Measurements from ENCODE around the gene NTMT1.
A peak's percentile ranks its signal among the peaks of the same experiment; 100 is the strongest.
"Not testable (repeated sequence)": the region's sequence is repeated elsewhere in the genome, so short reads cannot be mapped to it uniquely, and the experiment has no call there.

NTMT1 gene

DNA sequence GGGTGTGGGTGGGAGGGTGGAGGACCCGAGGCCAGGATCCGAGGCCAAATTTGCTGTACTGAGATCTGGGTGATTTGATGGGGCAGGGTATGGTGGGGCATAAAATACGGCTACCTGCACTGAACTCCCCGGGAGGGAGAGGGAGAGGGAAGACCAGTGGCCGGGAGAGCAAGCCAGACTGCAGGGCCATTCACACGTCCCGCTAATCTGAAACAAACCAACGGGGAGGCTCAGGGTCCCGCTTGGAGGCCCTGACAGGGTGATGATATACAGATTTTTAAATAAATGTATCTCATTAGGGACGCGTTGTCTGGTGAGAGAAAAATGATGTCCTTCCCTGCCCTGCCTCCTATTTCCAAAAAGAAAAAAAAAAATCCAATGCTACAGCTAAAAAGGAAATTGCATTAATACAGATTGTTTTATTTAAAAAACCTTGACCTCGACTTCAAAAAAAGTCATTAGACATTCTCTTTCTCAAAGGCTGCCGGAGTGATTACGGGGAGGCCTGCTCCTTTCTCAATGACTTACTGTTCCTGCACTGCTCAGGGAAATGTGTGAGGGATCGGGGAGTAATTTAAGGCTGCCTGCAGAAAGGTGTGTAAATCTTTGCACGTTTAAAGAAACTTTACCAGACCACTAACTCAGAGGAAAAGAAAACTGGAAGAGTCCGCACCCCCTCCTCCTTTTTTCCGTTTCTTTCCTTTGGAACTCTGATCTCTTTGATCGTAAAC is 28.0 kb downstream of the NTMT1 start:
- H3K4me3 Mint-ChIP-seq: no peak overlapping the region
- H3K36me3 Mint-ChIP-seq (ENCODE audit: low read depth): no peaks in the 10 kb centered on the region
- H3K27me3 Mint-ChIP-seq: peaks cover 34% of the 10 kb centered on the region
- peaks cover 9% of the 10 kb centered on the region for H3K4me1 Mint-ChIP-seq (ENCODE audit: low read depth)
- intact Hi-C loops (cut with micrococcal nuclease): no loop called here
- no peak overlapping the region for H3K27ac Mint-ChIP-seq
- H3K9me3 Mint-ChIP-seq: no peaks in the 10 kb centered on the region

DNA sequence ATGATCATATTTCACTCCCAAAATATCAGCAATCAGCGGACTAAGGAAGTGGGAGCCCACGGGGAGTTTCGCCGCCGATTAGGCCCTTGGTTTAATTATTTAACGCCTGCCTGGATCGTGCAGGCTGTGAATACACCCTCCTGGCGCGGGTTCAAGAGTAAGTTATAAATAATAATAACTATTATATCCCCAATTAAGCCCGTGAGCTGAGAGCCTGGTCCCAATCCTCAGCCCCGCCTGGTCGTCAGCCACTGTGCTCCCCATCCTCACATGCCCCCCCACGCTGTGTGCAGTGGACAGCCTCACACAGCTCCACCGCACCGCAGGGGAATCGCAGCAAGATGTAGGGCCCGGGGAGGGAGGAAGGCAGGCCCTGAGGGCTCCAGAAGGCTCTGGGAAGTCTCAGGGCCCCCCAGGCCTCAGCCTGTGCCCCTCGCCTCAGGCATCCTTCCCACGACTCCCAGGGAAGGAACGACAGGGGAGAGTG is 28.6 kb downstream of the NTMT1 start:
- no peaks in the 10 kb centered on the region for H3K9me3 Mint-ChIP-seq
- intact Hi-C loops (cut with micrococcal nuclease): no loop called here
- H3K4me1 Mint-ChIP-seq (ENCODE audit: low read depth): peaks cover 9% of the 10 kb centered on the region
- H3K27me3 Mint-ChIP-seq: peaks cover 37% of the 10 kb centered on the region
- H3K27ac Mint-ChIP-seq: no peak overlapping the region
- no peaks in the 10 kb centered on the region for H3K36me3 Mint-ChIP-seq (ENCODE audit: low read depth)
- no peak overlapping the region for H3K4me3 Mint-ChIP-seq

DNA sequence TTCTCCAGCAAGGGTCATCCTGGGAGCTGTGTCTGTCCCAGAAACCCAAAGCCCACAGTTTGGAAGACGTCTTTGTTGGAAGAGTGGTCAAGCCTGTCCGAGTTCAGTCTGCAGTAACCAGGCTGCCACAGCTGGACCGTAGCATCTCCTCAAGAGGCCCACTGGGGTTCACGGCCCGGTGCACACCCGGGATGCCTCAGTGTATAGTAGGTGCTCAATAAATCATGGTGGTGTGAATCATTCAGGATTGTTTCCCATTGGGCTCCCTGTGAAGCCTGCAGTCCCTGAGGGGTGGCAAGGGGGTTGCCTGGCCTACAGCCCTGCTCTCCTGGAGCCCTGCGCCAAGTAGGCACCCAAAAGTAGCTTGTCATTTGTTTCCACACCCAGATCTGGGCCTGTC is 29.2 kb downstream of the NTMT1 start:
- no peak overlapping the region for H3K27ac Mint-ChIP-seq
- intact Hi-C loops (cut with micrococcal nuclease): no loop called here
- H3K4me1 Mint-ChIP-seq (ENCODE audit: low read depth): peaks cover 9% of the 10 kb centered on the region
- H3K9me3 Mint-ChIP-seq: no peaks in the 10 kb centered on the region
- no peak overlapping the region for H3K4me3 Mint-ChIP-seq
- H3K36me3 Mint-ChIP-seq (ENCODE audit: low read depth): no peaks in the 10 kb centered on the region
- H3K27me3 Mint-ChIP-seq: peaks cover 41% of the 10 kb centered on the region

DNA sequence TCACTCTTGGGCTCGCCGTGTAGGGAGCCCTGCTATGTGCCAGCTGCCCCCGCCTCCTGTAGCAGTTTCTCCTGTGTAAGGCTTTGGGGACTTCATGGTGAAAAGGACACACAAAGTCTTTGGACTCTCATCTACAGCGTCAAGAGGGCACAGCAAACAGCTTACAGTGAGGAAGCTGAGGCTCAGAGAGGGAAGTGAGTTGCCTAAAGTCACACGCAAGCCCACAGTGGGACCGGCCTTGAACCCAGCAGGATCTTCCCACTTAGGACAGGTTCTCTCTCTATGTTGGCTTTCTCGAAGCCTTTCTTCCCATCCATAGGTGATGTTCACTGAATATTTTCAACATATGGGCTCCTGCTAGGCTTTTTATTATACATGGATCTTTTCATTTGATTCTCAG is 29.7 kb downstream of the NTMT1 start:
- Mint-ChIP-seq H3K27ac (no peak overlapping the region), H3K36me3 (ENCODE audit: low read depth) (no peaks in the 10 kb centered on the region), H3K9me3 (no peaks in the 10 kb centered on the region), H3K27me3 (peaks cover 40% of the 10 kb centered on the region), H3K4me1 (ENCODE audit: low read depth) (peaks cover 9% of the 10 kb centered on the region), H3K4me3 (no peak overlapping the region)
- intact Hi-C loops (cut with micrococcal nuclease): no loop called here

DNA sequence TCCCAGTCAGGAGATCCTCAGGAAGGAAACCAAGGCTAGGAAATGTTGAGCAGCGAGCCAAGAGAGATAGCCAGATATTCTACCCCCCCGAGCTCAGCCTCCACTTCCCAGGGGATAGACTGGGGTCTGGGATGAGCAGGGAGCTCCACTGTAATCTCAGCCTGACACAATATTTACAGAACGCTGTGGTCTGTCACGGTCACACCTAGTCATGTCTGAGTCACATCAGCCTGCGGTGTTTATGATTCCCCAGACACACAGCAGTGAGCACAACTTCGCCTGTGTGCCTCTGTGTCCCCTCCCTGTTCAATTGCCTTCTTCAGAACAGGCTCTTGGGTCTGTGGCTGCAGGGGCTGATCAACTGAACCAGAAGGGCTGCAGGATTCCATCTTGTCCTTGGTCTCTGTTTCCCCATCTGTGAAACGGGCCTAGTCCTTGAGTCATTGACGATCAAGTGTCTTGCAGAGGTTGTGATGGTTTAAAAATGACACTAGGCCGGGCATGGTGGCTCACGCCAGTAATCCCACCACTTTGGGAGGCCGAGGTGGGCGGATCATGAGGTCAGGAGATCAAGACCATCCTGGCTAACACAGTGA is 30.9 kb downstream of the NTMT1 start:
- H3K27ac Mint-ChIP-seq: no peak overlapping the region
- intact Hi-C loops (cut with micrococcal nuclease): no loop called here
- H3K36me3 Mint-ChIP-seq (ENCODE audit: low read depth): no peaks in the 10 kb centered on the region

DNA sequence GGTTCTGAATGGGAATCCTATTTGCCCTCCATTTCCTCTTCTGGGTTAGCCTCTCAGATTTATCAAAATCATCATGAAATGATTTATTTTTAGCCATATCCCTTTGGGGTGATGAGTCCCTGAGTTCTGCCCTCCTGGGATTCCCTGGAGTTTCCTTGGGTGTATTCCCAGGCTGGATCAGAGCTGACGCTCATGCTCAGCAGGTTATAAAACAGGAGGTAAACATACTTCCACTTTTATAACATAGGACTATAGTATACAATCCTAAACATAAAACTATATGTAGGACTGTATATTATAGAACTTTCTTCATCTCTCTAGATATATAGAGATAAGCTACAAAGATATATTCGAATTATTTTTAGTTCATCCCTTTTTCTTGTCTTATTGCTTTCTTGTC is 35.1 kb downstream of the NTMT1 start:
- Mint-ChIP-seq H3K27ac (no peak overlapping the region), H3K4me3 (no peak overlapping the region), H3K27me3 (peaks cover 58% of the 10 kb centered on the region), H3K4me1 (ENCODE audit: low read depth) (peaks cover 9% of the 10 kb centered on the region), H3K36me3 (ENCODE audit: low read depth) (no peaks in the 10 kb centered on the region), H3K9me3 (no peaks in the 10 kb centered on the region)
- intact Hi-C loops (cut with micrococcal nuclease): no loop called here

More for the DNA sequence above, 30.9 kb downstream of the NTMT1 start:
- peaks cover 47% of the 10 kb centered on the region for H3K27me3 Mint-ChIP-seq
- H3K4me3 Mint-ChIP-seq: no peak overlapping the region
- H3K4me1 Mint-ChIP-seq (ENCODE audit: low read depth): peaks cover 9% of the 10 kb centered on the region
- no peaks in the 10 kb centered on the region for H3K9me3 Mint-ChIP-seq

DNA sequence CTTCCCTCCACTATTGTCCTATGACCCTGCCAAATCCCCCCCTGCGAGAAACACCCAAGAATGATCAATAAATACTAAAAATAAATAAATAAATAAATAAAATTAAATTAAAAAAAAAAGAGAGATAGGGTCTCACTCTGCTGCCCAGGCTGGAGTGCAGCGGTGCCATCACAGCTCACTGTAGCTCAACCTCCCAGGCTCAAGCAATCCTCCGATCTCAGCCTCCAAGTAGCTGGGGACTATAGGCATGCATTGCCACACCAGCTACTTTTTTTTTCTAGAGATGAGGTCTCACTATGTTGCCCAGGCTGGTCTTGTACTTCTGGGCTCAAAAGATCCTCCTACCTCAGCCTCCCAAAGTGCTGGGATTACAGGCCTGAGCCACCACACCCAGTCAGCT is 36.3 kb downstream of the NTMT1 start:
- H3K36me3 Mint-ChIP-seq (ENCODE audit: low read depth); H3K9me3 Mint-ChIP-seq; H3K4me1 Mint-ChIP-seq (ENCODE audit: low read depth); H3K27ac Mint-ChIP-seq; intact Hi-C loops (cut with micrococcal nuclease); H3K4me3 Mint-ChIP-seq: not testable (repeated sequence)
- H3K27me3 Mint-ChIP-seq: peaks cover 67% of the 10 kb centered on the region

DNA sequence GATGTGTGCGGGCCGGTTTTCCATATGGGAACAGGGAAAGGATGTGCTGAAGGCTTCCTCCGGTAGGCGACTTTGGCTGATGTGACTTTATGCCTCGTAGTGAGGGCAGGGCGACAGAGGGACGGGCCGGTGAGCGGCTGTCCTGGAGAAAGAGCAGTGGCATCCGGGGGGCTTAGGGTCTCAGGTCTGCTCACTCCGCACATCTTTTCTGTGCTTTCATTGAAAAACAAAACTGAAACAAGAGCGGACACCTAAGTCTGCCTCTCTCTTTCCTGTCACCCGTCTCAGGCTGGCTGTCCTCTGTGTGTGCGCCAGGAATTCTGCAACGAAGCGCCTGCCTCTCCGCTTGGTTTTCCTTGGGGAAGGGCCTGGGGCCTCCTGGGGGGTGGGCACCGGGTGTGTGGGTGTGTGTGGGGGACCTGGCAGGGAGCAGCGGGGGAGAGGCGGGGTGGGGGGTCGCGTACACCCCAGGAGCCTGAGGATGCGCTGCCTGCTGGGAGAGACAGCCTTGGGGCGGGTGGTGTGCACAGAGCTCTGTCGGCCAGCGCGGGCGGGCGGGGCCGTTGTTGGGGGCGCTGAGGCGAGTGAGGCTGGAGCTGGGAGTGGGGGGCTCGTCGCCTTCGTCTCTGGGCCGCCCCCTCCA is 38.9 kb downstream of the NTMT1 start:
- Mint-ChIP-seq H3K4me1 (ENCODE audit: low read depth) (peaks cover 7% of the 10 kb centered on the region), H3K27ac (no peak overlapping the region), H3K9me3 (no peaks in the 10 kb centered on the region), H3K27me3 (peaks cover 83% of the 10 kb centered on the region), H3K4me3 (peak overlapping the region; percentile 48), H3K36me3 (ENCODE audit: low read depth) (no peaks in the 10 kb centered on the region)
- intact Hi-C loops (cut with micrococcal nuclease): no loop called here

DNA sequence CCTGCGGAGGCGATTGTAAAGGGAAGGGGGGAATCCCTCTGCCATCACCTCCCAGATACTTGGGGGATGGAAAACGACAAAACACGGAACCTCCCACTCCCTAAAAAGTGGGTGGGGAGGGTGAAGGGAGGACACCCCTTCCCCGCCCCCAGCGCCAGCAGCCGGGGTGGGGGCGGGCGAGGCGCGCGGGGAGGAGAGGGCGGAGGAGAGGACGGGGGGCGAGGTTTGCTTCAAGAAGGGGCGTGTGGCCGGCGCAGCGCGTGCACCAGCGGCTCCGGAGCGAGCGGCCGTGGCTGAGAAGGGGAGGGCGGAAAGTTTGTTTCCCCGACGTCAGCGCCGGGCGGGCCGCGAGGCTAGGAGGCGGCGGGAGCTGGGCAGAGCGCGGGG is 39.4 kb downstream of the NTMT1 start, which contains the start of gene PRRX2:
TSS of gene PRRX2 (plus strand) at position 259 of the 387 bp plus-strand sequence. CDS start 221 bp downstream, outside the sequence.
- Mint-ChIP-seq H3K4me3 (peak within 1 kb of the TSS; percentile 48), H3K36me3 (ENCODE audit: low read depth) (no peaks in the 10 kb centered on the region), H3K4me1 (ENCODE audit: low read depth) (peaks cover 7% of the 10 kb centered on the region), H3K27me3 (peaks cover 83% of the 10 kb centered on the region), H3K9me3 (no peaks in the 10 kb centered on the region), H3K27ac (no peak within 1 kb of the TSS)
- intact Hi-C loops (cut with micrococcal nuclease): no loop called here

DNA sequence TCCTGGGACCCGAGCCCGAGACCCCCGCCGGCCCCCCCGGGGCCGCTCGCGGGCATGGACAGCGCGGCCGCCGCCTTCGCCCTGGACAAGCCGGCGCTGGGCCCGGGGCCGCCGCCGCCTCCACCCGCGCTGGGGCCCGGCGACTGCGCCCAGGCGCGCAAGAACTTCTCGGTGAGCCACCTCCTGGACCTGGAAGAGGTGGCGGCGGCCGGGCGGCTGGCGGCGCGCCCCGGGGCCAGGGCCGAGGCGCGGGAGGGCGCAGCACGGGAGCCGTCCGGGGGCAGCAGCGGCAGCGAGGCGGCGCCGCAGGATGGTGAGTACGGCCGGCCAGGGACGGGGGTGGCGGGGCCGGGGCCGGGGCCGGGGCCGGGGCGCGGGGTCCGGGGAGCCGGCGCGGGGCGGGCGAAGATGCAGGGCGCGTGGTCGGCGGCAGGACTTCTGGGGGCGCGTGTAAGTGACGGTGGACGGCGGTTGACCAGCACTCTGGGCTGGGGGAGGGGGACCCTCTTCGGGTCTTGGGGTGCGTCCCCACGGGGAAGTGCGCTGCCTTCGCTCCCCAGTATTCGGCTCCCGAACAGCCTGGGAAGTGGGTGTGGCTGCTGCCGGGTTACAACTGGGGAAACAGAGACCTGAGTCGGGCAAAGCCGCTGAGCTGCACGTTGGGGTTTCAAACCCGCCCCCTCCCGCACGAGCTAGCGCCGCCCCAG is 40.0 kb downstream of the NTMT1 start:
- Mint-ChIP-seq H3K9me3 (no peaks in the 10 kb centered on the region), H3K4me1 (ENCODE audit: low read depth) (peaks cover 7% of the 10 kb centered on the region), H3K4me3 (peak overlapping the region; percentile 32), H3K27ac (no peak overlapping the region), H3K36me3 (ENCODE audit: low read depth) (no peaks in the 10 kb centered on the region), H3K27me3 (peaks cover 86% of the 10 kb centered on the region)
- intact Hi-C loops (cut with micrococcal nuclease): no loop called here

DNA sequence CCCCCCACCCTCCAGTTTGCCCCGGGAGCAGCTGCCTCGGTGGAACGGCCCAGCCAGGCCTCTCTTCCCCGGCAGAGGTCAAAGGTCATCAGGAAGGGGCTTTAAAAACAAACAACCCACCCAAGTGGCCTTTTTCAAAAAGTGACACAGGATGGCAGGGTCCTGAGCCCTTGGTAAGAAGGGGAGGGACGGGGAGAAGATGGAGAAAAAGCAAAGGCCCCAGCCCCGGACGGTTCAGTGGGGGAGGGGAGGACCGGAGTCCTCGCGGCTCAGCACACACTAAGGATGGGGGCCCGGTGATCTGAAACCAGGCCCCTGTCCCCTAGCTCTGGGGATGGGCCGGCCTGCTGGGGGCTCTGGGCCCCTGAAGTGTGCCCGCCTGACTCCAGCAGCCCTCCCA is 40.6 kb downstream of the NTMT1 start:
- Mint-ChIP-seq H3K36me3 (ENCODE audit: low read depth) (no peaks in the 10 kb centered on the region), H3K27ac (no peak overlapping the region)

DNA sequence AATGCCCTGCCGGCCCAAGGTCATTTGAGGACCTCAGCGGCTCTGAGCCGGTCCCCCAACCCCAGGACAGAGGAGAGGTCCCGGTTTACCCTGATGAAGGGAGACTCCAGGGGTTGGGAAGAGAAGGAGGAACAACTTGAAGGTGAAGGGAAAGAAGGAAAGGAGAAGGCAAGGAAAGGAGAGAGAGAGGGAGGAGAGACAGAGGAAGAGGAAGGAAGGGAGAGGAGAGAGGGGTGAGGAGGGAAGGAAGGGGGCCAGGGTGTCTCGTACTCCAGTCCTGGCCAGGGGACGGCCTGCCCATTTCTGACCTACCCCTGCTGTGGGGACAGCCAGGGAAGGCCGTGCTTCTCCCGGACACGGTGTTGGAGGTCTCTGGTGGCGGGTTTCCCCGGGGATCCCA is 41.4 kb downstream of the NTMT1 start:
- intact Hi-C loops (cut with micrococcal nuclease): no loop called here
- Mint-ChIP-seq H3K9me3 (no peaks in the 10 kb centered on the region), H3K36me3 (ENCODE audit: low read depth) (no peaks in the 10 kb centered on the region), H3K27me3 (peaks cover 81% of the 10 kb centered on the region), H3K4me3 (no peak overlapping the region), H3K4me1 (ENCODE audit: low read depth) (peaks cover 7% of the 10 kb centered on the region), H3K27ac (no peak overlapping the region)

More for the DNA sequence above, 40.6 kb downstream of the NTMT1 start:
- Mint-ChIP-seq H3K9me3 (no peaks in the 10 kb centered on the region), H3K4me3 (no peak overlapping the region), H3K4me1 (ENCODE audit: low read depth) (peaks cover 7% of the 10 kb centered on the region), H3K27me3 (peaks cover 82% of the 10 kb centered on the region)
- intact Hi-C loops (cut with micrococcal nuclease): no loop called here

DNA sequence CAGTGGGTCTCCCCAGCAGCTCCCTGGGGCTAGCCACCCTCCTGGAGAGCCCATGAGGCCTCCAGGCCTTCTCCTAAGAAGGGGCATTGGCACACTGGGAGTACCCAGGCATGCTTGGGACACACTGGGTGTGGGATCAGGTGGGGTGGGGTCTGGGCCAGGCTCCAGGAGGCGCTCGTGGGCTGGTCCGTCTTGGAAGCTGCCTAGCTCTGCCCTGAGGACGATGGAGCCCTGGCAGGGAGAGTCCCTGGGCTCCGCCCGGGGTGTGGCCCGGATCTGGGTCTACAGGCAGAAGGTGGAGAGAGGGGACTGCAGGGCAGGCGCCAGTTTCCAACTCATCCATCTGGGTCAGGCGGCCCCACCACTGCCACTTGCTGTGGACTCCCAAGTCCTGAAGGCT is 41.9 kb downstream of the NTMT1 start:
- no peak overlapping the region for H3K27ac Mint-ChIP-seq
- H3K4me1 Mint-ChIP-seq (ENCODE audit: low read depth): peaks cover 7% of the 10 kb centered on the region
- no peak overlapping the region for H3K4me3 Mint-ChIP-seq
- no peaks in the 10 kb centered on the region for H3K9me3 Mint-ChIP-seq
- intact Hi-C loops (cut with micrococcal nuclease): no loop called here
- H3K27me3 Mint-ChIP-seq: peaks cover 81% of the 10 kb centered on the region
- no peaks in the 10 kb centered on the region for H3K36me3 Mint-ChIP-seq (ENCODE audit: low read depth)

All from dendritic cell treated with granulocyte-macrophage colony-stimulating factor and Interleukin-4, amounts not matched to agents 40 ng/mL and 50 ng/mL, for 4 days (primary cell).